ENCODE measurements around the gene NELFB. TPM values are rescaled to one million over a fixed set of nuclear protein-coding genes. Genes with fewer than 3 reads are reported as not detected.

The NELFB gene
- total and polyA plus RNA-seq, 2 donors (not counting 1 experiment from before 2014, with no cell fraction given): 53.7 to 55.8 TPM

- CTCF ChIA-PET: no interaction called here
- intact Hi-C loops (cut with micrococcal nuclease): no loop called here
- H3K79me2 ChIP-seq (ENCODE audit: control insufficient read depth, insufficient read depth, low read length): no peaks in the 10 kb centered on the region
- no peak for ATAC-seq (ENCODE audit: low read depth)
- no peak overlapping the region for H2AFZ ChIP-seq (ENCODE audit: insufficient read depth, low read depth, low read length, poor library complexity, severe bottlenecking)
- H3K4me3 Mint-ChIP-seq: no peak overlapping the region
- H3K9me3 ChIP-seq (ENCODE audit: control extremely low read depth in 1 of 3, control insufficient read depth in 2 of 3, insufficient read depth in 1 of 3, low read length in 2 of 3): peaks cover 0 to 5% (median 0%) of the 10 kb centered on the region in 3 donors
- H3K4me1 Mint-ChIP-seq: peaks cover 5% of the 10 kb centered on the region
- H3K4me2 ChIP-seq (replicated peaks; ENCODE audit: low read depth, low read length, poor library complexity, severe bottlenecking): no peak overlapping the region
- H3K9me3 Mint-ChIP-seq (ENCODE audit: insufficient read depth): no peaks in the 10 kb centered on the region
- DNase-seq: peak; percentile 4
- WGBS (ENCODE audit: insufficient coverage): 83% methylated on average over 23 of the region's 27 CpGs
- no peaks in the 10 kb centered on the region for H3K27me3 Mint-ChIP-seq
- H3K36me3 ChIP-seq (replicated peaks in 1 of 2; ENCODE audit: control extremely low read depth in 1 of 2, control insufficient read depth in 1 of 2, extremely low read depth in 1 of 2, insufficient read depth in 2 of 2, low read length in 1 of 2): no peaks in the 10 kb centered on the region
- POLR2A ChIA-PET: no interaction called here
- H3K4me1 ChIP-seq (ENCODE audit: control insufficient read depth in 2 of 2, insufficient read depth in 2 of 2, low read length in 2 of 2): peaks cover 12 to 18% of the 10 kb centered on the region in 2 donors
- no peak overlapping the region for H3K9ac ChIP-seq (ENCODE audit: low read length)
- no peak overlapping the region for H3K4me3 ChIP-seq (ENCODE audit: control extremely low read depth in 1 of 5, extremely low read depth in 1 of 5, insufficient read depth in 1 of 5, low read depth in 2 of 5, low read length in 4 of 5)
- H4K20me1 ChIP-seq (ENCODE audit: control insufficient read depth, insufficient read depth, low read length, poor library complexity, severe bottlenecking): no peaks in the 10 kb centered on the region
- peaks cover 0 to 15% (median 2%) of the 10 kb centered on the region in 4 experiments for H3K27me3 ChIP-seq (replicated peaks in 1 of 4; ENCODE audit: control extremely low read depth in 1 of 4, control insufficient read depth in 3 of 4, insufficient read depth in 4 of 4, low read length in 3 of 4)
- no peak for TF ChIP-seq EZH2 (IDR thresholded peaks at IDR 0.05; ENCODE audit: borderline replicate concordance, insufficient read depth, low read depth, low read length, poor library complexity, severe bottlenecking)
- TF ChIP-seq, protein P1, sequence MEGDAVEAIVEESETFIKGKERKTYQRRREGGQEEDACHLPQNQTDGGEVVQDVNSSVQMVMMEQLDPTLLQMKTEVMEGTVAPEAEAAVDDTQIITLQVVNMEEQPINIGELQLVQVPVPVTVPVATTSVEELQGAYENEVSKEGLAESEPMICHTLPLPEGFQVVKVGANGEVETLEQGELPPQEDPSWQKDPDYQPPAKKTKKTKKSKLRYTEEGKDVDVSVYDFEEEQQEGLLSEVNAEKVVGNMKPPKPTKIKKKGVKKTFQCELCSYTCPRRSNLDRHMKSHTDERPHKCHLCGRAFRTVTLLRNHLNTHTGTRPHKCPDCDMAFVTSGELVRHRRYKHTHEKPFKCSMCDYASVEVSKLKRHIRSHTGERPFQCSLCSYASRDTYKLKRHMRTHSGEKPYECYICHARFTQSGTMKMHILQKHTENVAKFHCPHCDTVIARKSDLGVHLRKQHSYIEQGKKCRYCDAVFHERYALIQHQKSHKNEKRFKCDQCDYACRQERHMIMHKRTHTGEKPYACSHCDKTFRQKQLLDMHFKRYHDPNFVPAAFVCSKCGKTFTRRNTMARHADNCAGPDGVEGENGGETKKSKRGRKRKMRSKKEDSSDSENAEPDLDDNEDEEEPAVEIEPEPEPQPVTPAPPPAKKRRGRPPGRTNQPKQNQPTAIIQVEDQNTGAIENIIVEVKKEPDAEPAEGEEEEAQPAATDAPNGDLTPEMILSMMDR (IDR thresholded peaks at IDR 0.05): no peak
- no peak overlapping the region for H3K27ac Mint-ChIP-seq
- no peak overlapping the region for H3K27ac ChIP-seq (ENCODE audit: low read length in 2 of 2)
Observed at GRCh38 chr9:137311171-137311985, 56.3 kb downstream of the NELFB start.

Data from B cell (primary cell).